H9 (cell line): ENCODE data around the gene TMEM120B. TPM values are rescaled to one million over a fixed set of nuclear protein-coding genes. Genes with fewer than 3 reads are reported as not detected.

Experiments
- DNase-seq: peaks from one replicate; pipeline ENCODE4 v3.0.0-alpha.2; 2017
- H2AFZ ChIP-seq: one replicate; pipeline ENCODE4 v1.6.1; 2013; ENCODE audit warnings: mild to moderate bottlenecking, low read length, control low read depth, moderate library complexity
- H2AK5ac ChIP-seq: 2 replicates; pipeline ENCODE4 v1.6.1; 2013; ENCODE audit warnings: low read length, control low read depth, mixed read lengths; ENCODE audit not compliant: insufficient read length
- H2BK120ac ChIP-seq: one replicate; pipeline ENCODE4 v1.6.1; 2013; ENCODE audit warnings: low read depth, mild to moderate bottlenecking, low read length, control low read depth, inconsistent platforms; ENCODE audit not compliant: poor library complexity, severe bottlenecking
- H2BK12ac ChIP-seq: 2 replicates; pipeline ENCODE4 v1.6.1; 2013; ENCODE audit warnings: low read length, control low read depth, mixed read lengths, low read depth; ENCODE audit not compliant: insufficient read length
- H2BK15ac ChIP-seq: 2 replicates; pipeline ENCODE4 v1.6.1; 2013; ENCODE audit warnings: low read depth, low read length, control low read depth
- H2BK20ac ChIP-seq: one replicate; pipeline ENCODE4 v1.6.1; 2013; ENCODE audit warnings: low read depth, mild to moderate bottlenecking, low read length, control low read depth, inconsistent platforms; ENCODE audit not compliant: poor library complexity, severe bottlenecking
- H2BK5ac ChIP-seq: 2 replicates; pipeline ENCODE4 v1.6.1; 2013; ENCODE audit warnings: low read length, control low read depth, mixed read lengths; ENCODE audit not compliant: insufficient read length
- H3K14ac ChIP-seq: 2 replicates; pipeline ENCODE4 v1.6.1; 2013; ENCODE audit warnings: low read length, control low read depth; ENCODE audit not compliant: insufficient read depth
- H3K18ac ChIP-seq: 2 replicates; pipeline ENCODE4 v1.6.1; 2013; ENCODE audit warnings: low read depth, mild to moderate bottlenecking, mixed read lengths, low read length, control low read depth; ENCODE audit not compliant: insufficient read length
- H3K23ac ChIP-seq: 2 replicates; pipeline ENCODE4 v1.6.1; 2013; ENCODE audit warnings: low read length, control low read depth, mixed read lengths, low read depth; ENCODE audit not compliant: insufficient read length
- H3K23me2 ChIP-seq: 2 replicates; pipeline ENCODE4 v1.6.1; 2013; ENCODE audit warnings: low read depth, mild to moderate bottlenecking, mixed read lengths, low read length, control low read depth; ENCODE audit not compliant: insufficient read length, poor library complexity, severe bottlenecking
- H3K27ac ChIP-seq: 2 replicates; pipeline ENCODE4 v1.5.1; 2013; ENCODE audit warnings: low read length, control low read depth, mixed read lengths, low read depth; ENCODE audit not compliant: insufficient read length
- H3K27me3 ChIP-seq: 2 replicates; pipeline ENCODE4 v1.6.1; 2013; ENCODE audit warnings: low read length, control low read depth, inconsistent platforms; ENCODE audit not compliant: insufficient read depth
- H3K4ac ChIP-seq: 2 replicates; pipeline ENCODE4 v1.6.1; 2013; ENCODE audit warnings: low read depth, mild to moderate bottlenecking, control low read depth, inconsistent platforms, low read length, moderate library complexity
- H3K4me1 ChIP-seq: 2 replicates; pipeline ENCODE4 v1.6.1; 2013; ENCODE audit warnings: low read length, control low read depth, inconsistent platforms; ENCODE audit not compliant: insufficient read depth
- H3K4me2 ChIP-seq: 2 replicates; pipeline ENCODE4 v1.6.1; 2013; ENCODE audit warnings: low read length, control low read depth, mixed read lengths; ENCODE audit not compliant: insufficient read length, insufficient read depth
- H3K56ac ChIP-seq: 2 replicates; pipeline ENCODE4 v1.6.1; 2013; ENCODE audit warnings: low read depth, mild to moderate bottlenecking, mixed read lengths, low read length, control low read depth; ENCODE audit not compliant: insufficient read length
- H3K79me1 ChIP-seq: 2 replicates; pipeline ENCODE4 v1.6.1; 2013; ENCODE audit warnings: low read depth, mild to moderate bottlenecking, moderate library complexity, low read length, control low read depth, inconsistent platforms; ENCODE audit not compliant: insufficient read depth, poor library complexity, severe bottlenecking
- H3K79me2 ChIP-seq: 2 replicates; pipeline ENCODE4 v1.6.1; 2013; ENCODE audit warnings: low read length, control low read depth, inconsistent platforms; ENCODE audit not compliant: insufficient read depth
- H3K9ac ChIP-seq: 2 replicates; pipeline ENCODE4 v1.6.1; 2013; ENCODE audit warnings: low read length, control low read depth, mixed read lengths; ENCODE audit not compliant: insufficient read length; ENCODE audit errors: extremely low read depth
- H3K9me3 ChIP-seq: one replicate; pipeline ENCODE4 v1.6.1; 2013; ENCODE audit warnings: low read depth, low read length, inconsistent platforms; ENCODE audit not compliant: control insufficient read depth
- H3T11ph ChIP-seq: one replicate; pipeline ENCODE4 v1.6.1; 2013; ENCODE audit warnings: mild to moderate bottlenecking, low read length, control low read depth, inconsistent platforms
- H4K20me1 ChIP-seq: one replicate; pipeline ENCODE4 v1.6.1; 2013; ENCODE audit not compliant: control insufficient read depth, insufficient read length, insufficient read depth
- H4K5ac ChIP-seq: 2 replicates; pipeline ENCODE4 v1.6.1; 2013; ENCODE audit warnings: low read depth, mild to moderate bottlenecking, mixed read lengths, low read length, control low read depth; ENCODE audit not compliant: insufficient read length
- H4K8ac ChIP-seq: replicated peaks from 2 replicates; pipeline ENCODE4 v1.6.1; 2013; ENCODE audit warnings: low read length, control low read depth, mixed read lengths, low read depth; ENCODE audit not compliant: insufficient read length
- H4K91ac ChIP-seq: 2 replicates; pipeline ENCODE4 v1.6.1; 2013; ENCODE audit warnings: low read depth, mild to moderate bottlenecking, moderate library complexity, mixed read lengths, low read length, control low read depth; ENCODE audit not compliant: insufficient read length
- H3K27ac Mint-ChIP-seq, 3 experiments: 2 replicates in 2 of 3; 3 replicates in 1 of 3; pipeline ENCODE4 v1.8.0; 2020 to 2021; ENCODE audit warnings: mixed read lengths in 3 of 3, mild to moderate bottlenecking in 1 of 3, moderate library complexity in 1 of 3
- H3K27me3 Mint-ChIP-seq: 2 replicates; pipeline ENCODE4 v1.8.0; 2021; ENCODE audit warnings: low read depth, mild to moderate bottlenecking, moderate library complexity, mixed read lengths
- H3K36me3 Mint-ChIP-seq, 3 experiments: 2 replicates in 2 of 3; 3 replicates in 1 of 3; pipeline ENCODE4 v1.8.0; 2020 to 2021; ENCODE audit warnings: low read depth in 3 of 3, mixed read lengths in 3 of 3; ENCODE audit not compliant: insufficient read depth in 1 of 3
- H3K4me1 Mint-ChIP-seq, 2 experiments: 2 replicates each; pipeline ENCODE4 v1.8.0; 2020; ENCODE audit warnings: mixed read lengths in 2 of 2
- H3K4me3 Mint-ChIP-seq, 2 experiments: 2 replicates in 1 of 2; 3 replicates in 1 of 2; pipeline ENCODE4 v1.8.0; 2020 to 2021; ENCODE audit warnings: mild to moderate bottlenecking in 2 of 2, mixed read lengths in 2 of 2, moderate library complexity in 1 of 2
- H3K9me3 Mint-ChIP-seq, 2 experiments: 2 replicates in 1 of 2; 3 replicates in 1 of 2; pipeline ENCODE4 v1.8.0; 2020; ENCODE audit warnings: mild to moderate bottlenecking in 2 of 2, mixed read lengths in 2 of 2, moderate library complexity in 1 of 2
- CTCF ChIP-seq: fragments of 200-600 bp; sonication (generic); conservative IDR thresholded peaks from 3 replicates; pipeline ENCODE4 v1.8.0; 2021; ENCODE audit warnings: antibody characterized with exemption, mild to moderate bottlenecking
- WGBS: extraction: QIAGEN DNeasy Blood & Tissue Kit; methylation state at CpG from one replicate; pipeline ENCODE4 v1.1.7; 2013; ENCODE audit warnings: missing lambda C conversion rate, low lambda C conversion rate, mixed read lengths; ENCODE audit not compliant: insufficient read length; ENCODE audit errors: extremely low coverage; 5-methylcytosine and 5-hydroxymethylcytosine counted together
- total RNA-seq: library from RNA; stranded (reverse); gene quantifications from 2 replicates; pipeline ENCODE4 v1.2.1, GENCODE V29; 2021

The TMEM120B gene
- total RNA-seq, 1 experiment from 2014 or later = 25.8 TPM

- Mint-ChIP-seq H3K36me3 (peaks cover 5 to 24% (median 15%) of the 10 kb centered on the region in 3 experiments; a peak in 5 of 7 replicates), H3K9me3 (no peaks in the 10 kb centered on the region; a peak in 2 of 5 replicates), H3K4me3 (peak overlapping the region; percentile 66 to 80), H3K27ac (no peak overlapping the region), H3K4me1 (peaks cover 29 to 35% of the 10 kb centered on the region in 2 experiments), H3K27me3 (peaks cover 5% of the 10 kb centered on the region)
- no peaks in the 10 kb centered on the region for H3K27me3 ChIP-seq
- H3K79me2 ChIP-seq = no peaks in the 10 kb centered on the region
- no peak overlapping the region for H4K91ac ChIP-seq
- H2BK20ac ChIP-seq = no peak overlapping the region
- H2BK15ac ChIP-seq = no peak overlapping the region
- DNase-seq = no peak
- no peaks in the 10 kb centered on the region; the same call in 1 of the 2 replicates for H3K4me1 ChIP-seq
- no peak overlapping the region for H2BK5ac ChIP-seq
- no peak overlapping the region for H3K18ac ChIP-seq
- H3K9me3 ChIP-seq = no peaks in the 10 kb centered on the region
- H2BK120ac ChIP-seq = no peak overlapping the region
- peak overlapping the region; percentile 34 for H3K4me2 ChIP-seq
- peaks cover 9% of the 10 kb centered on the region for H3K23me2 ChIP-seq
- no peak overlapping the region for H3K23ac ChIP-seq
- TF ChIP-seq CTCF = no peak
- no peak overlapping the region for H2BK12ac ChIP-seq
- no CpG with 5 or more reads among the region's 48 CpGs for WGBS
- H4K8ac ChIP-seq = no peak overlapping the region
- H3K56ac ChIP-seq = no peak overlapping the region
- H3K4ac ChIP-seq = no peak overlapping the region
- no peak overlapping the region for H3K14ac ChIP-seq
- no peak overlapping the region for H3K27ac ChIP-seq
- no peak overlapping the region for H4K5ac ChIP-seq
- no peak overlapping the region for H2AK5ac ChIP-seq
- H3K79me1 ChIP-seq = no peaks in the 10 kb centered on the region
- no peak overlapping the region for H3T11ph ChIP-seq
- no peaks in the 10 kb centered on the region for H4K20me1 ChIP-seq
- no peak overlapping the region for H2AFZ ChIP-seq
- peak overlapping the region; percentile 23 for H3K9ac ChIP-seq
Measured at GRCh38 chr12:121792607-121793439, 80.3 kb downstream of the TMEM120B start.
